Renal cortex interstitium (tissue), 11 donors: ENCODE measurements around the gene FBL. TPM values are rescaled to one million over a fixed set of nuclear protein-coding genes. Genes with fewer than 3 reads are reported as not detected.
"Not testable (repeated sequence)": the region's sequence is repeated elsewhere in the genome, so short reads cannot be mapped to it uniquely, and the experiment has no call there.

Source experiments
- DNase-seq, 11 donors: peaks; one replicate each; pipeline ENCODE4 v3.0.0-alpha.2; 2013; ENCODE audit warnings: low read depth in 9 of 11, low spot score in 4 of 11; ENCODE audit errors: extremely low read depth in 1 of 11
- polyA plus RNA-seq, 3 donors: library from polyadenylated mRNA; unstranded; fragments of 120-200 nt; gene quantifications; one replicate each; pipeline ENCODE4 v1.2.1, GENCODE V29; 2013; ENCODE audit not compliant: insufficient read length in 3 of 3

The FBL gene
- polyA plus RNA-seq, 3 donors, result 288 to 390 (median 331) TPM

DNA sequence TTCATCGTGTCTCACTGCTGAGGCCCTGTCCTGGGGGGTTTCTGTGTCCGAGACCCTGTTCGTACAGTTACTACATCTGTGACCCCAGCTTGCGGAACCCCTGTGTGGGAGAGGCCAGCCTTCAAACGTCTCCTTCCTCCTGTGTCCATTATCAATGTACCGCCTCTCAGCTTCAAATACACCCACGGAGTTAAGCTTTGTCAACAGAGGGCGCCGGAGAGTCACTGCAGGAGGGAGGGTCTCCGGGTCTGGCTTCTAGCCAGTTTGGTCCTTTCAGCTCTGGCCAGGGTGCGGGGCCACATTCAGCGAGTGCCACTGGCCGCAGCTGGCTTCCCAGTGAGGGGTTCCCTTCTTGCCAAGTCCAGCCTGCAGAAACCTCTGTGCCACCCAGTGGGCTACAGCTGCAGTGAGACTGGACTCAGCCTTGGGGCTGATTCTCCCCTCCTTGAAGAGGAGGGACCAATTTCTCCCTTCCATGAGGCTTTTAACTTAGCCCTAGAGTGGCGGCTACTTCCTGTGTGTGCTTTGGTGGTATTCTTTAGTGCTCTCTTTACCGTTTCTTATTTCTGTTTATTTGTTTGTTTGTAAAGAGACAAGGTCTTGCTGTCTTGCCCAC, 35.4 kb upstream of the FBL start:
- DNase-seq, result peak in 8 of 11 donors; percentile 13 to 37 (median 20)

GRCh38 chr19:39880241-39880640, 34.1 kb upstream of the FBL start:
- not testable (repeated sequence) for DNase-seq

DNA sequence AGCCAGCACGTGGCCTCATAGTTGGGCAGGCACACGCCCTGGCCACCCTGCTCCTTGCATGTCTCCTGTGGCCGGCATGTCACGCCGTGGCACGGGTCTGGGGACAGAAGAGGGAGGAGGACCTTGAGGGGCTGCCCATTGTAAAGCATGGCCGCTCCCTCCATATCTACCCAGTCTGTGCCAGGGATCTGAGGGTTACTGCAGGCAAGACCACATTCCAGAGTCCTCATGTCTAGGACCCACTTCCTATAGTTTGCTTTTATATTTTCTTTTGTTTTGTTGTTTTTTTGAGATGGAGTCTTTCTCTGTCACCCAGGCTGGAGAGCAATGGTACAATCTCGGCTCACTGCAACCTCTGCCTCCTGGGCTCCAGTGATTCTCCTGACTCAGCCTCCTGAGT, 33.6 kb upstream of the FBL start:
- DNase-seq, result not testable (repeated sequence)

DNA sequence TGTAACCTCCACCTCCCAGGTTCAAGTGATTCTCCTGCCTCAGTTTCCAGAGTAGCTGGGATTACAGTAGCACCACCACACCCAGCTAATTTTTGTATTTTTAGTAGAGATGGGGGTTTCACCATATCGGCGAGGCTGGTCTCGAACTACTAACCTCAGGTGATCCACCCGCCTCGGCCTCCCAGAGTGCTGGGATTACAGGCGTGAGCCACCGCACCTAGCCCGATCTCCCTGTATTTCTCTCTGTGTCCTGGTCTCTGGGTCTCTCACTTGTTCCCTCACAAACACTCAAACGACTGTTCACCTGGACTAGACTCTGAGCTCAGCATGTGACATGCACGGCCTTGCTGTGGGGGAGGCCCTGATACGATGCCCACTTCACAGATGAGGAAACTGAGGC, 32.7 kb upstream of the FBL start:
- not testable (repeated sequence) for DNase-seq

DNA sequence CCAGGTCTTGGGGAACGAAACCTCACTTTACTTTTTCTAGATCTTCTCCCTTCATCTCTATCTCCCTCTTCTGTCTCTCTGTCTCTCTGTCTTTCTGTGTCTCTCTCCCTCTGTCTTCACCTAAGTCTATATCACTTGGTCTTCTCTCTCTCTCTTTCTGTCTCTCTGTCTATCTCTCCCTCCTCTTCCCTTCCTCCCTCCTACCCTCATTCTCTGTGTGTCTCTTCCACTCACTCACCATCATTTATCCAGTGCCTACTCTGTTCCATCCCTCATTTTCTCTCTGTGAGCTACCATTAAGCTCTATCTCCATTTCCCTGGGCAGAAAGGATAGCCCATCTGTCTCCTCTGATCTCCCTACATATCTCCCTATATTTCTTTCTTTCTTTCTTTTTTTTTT, 32.2 kb upstream of the FBL start:
- no peak for DNase-seq

DNA sequence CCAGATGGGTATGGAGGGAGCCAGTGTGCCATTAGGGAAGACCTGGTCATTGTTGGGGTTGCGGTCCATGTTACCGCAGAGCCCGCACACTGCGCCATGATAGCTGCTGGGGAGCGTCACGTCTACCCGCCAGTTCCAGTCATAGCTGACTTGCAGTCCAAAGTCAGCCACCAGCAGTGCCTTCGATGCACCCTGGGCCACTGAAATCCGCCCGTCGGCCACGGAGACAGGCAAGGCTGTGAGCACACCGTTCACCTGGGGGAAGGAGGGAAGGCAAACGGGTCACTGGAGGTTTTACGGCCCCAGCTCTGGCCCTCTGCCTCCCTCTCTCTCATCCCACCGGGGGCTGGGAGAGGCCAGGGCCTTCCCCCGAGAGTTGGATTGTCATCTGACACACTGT, 31.8 kb upstream of the FBL start:
- DNase-seq, result not testable (repeated sequence)

DNA sequence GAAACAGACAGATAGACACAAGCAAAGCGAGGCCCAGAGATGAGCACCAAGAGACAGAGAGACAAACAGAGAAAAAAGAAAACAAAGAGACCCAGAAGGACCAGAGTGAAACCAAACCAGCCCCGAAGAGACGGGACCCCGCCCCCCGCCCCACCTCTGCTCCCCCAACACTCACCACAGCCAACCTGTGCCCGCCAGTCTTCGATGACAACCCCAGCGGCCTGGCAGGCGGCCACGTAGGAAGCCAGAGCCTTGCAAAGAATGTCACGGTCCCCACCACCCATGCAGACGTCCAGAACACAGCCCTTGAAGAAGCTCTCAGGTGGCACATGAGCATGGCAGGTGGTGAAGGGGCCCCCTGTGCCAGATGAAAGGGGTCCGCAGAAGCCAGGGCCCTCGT, 31.3 kb upstream of the FBL start:
- peak in 1 of 11 donors; percentile 7 for DNase-seq

DNA sequence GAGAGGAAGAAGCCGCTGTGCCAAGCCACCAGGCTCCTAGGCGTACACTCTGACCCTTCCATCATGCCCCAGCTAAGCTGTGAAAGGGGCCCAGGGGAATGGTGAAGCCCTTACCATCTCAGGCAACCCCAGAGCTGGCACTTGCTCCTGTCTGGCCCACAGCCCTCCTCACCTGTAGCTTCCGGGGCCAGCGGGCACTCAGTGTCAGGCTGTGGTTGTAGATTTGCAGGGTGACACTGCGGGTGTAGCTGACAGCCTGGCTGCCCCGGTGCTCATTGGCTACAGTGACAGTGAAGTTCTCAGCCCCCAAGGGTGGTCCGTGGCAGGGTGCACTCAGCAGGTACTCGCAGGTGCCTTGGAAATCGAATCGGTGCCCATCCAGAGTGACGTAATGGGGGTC, 30.3 kb upstream of the FBL start:
- DNase-seq, result not testable (repeated sequence)

DNA sequence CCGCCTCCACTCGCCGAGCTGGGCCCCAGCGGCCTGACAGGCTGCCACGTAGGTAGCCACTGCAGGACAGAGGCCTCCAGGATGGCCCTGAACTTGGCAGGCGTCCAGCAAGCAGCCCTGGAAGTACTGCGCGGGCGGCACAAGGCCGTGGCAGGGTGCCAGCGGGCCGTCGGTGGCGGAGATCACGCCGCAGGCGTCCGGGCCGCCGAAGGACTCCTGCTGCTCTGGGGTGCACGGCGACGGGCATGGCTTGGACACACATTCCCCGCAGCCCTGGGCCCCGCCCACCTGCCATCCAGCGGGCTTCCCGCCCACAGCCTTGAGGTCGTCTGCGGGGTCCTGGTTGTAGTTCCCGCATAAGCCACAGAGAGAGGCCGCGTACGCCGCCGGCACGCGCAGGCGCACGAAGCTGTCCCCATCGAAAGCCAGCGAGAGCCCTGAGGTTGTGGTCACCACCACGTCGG, 29.3 kb upstream of the FBL start:
- DNase-seq, result not testable (repeated sequence)

- DNase-seq, result no peak
Observed at GRCh38 chr19:39874404-39874803, 28.2 kb upstream of the FBL start.

DNA sequence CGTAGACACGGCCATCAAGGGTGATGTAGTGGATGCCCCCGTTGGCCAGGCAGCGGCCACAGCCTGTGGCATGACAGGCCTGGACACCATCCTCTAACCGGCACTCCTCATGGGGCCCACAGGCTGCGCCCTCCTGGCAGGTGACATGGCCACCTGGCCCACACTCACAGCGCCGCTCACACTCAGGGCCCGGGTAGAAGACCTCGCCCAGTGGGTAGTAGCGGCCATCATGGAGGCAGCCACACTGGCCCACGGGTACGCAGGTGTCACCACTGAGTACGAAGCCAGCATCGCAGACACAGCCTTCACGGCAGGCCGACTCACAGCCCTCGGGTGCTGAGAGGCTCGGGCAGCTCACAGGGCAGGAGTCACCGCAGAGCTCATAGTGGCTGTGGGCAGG, 27.2 kb upstream of the FBL start:
- no peak for DNase-seq

- no peak for DNase-seq
Observed at GRCh38 chr19:39871886-39872866, 26.0 kb upstream of the FBL start.

DNA sequence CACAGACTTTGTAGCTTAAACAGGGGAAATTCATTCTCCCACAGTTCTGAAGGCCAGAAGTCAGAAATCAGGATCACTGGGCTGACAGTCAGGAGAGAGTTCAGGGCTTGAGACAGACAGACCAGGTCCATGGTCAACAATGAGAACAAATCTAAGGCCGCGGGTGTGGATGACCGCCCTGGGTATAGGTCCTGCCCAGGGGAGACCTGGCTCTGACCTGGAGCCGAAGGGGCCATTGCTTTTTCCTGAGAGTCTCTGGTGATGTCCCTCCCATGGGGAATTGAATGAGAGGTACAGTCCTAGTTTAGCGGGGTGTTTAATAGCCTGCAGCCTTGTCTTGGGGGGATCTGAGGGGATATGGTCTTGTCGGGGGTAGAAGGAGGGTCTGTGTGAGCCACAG, 25.2 kb upstream of the FBL start:
- no peak for DNase-seq

DNA sequence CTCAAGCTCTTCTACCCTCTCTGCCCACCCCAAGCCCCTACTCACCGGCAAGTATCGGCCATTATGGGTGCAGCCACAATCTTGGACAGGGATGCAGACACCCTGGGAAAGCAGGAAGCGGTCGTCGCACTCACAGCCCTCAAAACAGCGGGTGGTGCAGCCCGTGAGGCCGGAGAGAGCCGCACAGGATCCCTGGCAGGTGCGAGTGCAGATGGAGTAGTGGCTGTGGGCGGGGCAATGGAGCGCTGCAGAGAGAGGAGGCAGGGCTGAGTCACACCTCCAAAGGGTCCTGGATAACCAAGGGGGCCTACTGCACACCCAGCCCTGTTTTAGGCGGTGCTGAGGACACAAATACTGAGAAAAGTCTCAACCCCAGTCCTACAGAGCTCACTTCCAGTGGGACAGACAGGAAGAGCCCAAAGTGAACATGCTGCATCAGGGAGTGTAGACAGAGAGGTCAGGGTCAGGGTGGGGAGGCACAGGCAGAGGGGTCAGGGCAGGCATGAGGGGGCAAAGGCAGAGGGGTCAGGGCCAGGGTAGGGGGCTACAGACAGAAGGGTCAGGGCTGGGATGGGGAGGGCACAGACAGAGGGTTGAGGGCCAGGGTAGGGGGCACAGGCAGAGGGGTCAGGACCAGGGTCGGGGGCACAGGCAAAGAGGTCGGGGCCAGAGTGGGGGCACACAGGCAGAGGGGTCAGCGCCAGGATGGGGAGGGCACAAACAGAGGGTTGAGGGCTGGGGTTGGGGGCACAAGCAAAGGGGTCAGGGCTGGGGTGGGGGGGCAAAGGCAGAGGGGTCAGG, 24.2 kb upstream of the FBL start:
- no peak for DNase-seq

- no peak for DNase-seq
Observed at GRCh38 chr19:39867952-39868351, 21.8 kb upstream of the FBL start.

DNA sequence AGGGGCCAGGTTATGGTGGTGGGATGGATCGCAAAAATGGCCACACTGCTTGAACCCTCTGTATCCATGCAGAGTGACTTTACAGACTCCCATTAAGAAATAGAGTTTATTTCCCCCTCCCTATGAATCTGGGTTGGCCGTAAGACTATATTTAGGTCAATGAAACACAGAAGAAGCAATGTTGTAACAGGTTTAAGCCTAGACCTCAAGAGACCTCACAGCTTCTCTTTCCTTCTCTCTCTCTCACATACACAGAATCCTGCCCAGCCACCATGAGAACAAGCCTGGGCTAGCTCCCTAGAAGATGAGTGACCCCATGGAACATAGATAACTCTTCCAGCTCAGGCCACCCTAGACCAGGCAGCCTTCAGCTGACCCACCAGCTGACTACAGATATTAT, 21.0 kb upstream of the FBL start:
- no peak for DNase-seq

GRCh38 chr19:39865953-39866352, 19.8 kb upstream of the FBL start:
- DNase-seq, result no peak

GRCh38 chr19:39865186-39865585, 19.0 kb upstream of the FBL start:
- DNase-seq, result no peak

DNA sequence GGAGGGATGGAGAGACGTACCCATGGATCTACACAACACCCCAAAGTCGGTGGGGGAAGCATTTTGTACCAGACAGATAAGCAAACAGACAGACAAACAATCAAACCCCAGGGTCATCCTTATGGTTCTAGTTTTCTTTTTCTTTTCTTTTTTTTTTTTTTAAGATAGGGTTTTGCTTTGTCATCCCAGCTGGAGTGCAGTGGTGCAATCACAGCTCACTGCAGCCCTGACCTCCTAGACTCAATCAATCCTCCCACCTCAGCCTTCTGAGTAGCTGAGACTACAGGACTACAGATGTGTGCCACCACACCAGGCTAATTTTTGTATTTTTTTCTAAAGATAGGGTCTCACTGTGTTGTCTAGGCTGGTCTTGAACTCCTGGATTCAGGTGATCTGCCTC, 17.9 kb upstream of the FBL start:
- no peak for DNase-seq

DNA sequence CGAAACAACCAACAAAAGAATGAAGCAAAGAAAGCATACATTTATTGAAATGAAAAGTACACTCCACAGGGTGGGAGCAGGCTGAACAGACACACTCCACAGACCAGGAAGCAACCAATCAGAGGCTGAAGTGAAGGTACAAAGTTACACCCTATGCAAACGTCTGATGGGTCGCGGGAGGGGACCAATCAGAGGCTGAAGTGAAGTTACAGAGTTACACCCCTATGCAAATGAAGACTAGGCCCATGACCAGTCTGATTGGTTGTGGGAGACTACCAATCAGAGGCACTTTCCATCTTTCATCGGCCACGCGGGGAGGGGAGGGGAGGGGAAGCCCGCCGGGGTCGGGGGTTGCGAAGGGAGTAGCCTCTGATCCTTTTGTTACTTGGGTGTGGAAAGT, 12.4 kb upstream of the FBL start:
- peak in 1 of 11 donors; percentile 76 for DNase-seq
